ENCODE results near the gene DHRS7.

The DHRS7 gene

GRCh38 chr14:60164712-60165546 lies at the start of gene DHRS7:
DHRS7 (minus strand) TSS chr14:60165398; CDS start chr14:60165309, 89 bp downstream.
- DNase-seq, result peak; percentile 43

GRCh38 chr14:60214415-60215126 lies 49.4 kb upstream of the DHRS7 start:
- DNase-seq, result no peak

GRCh38 chr14:60214003-60214402 lies 48.8 kb upstream of the DHRS7 start:
- no peak for DNase-seq

- no peak for DNase-seq
Observed at GRCh38 chr14:60212503-60213371, 47.5 kb upstream of the DHRS7 start.

GRCh38 chr14:60211153-60211552 lies 46.0 kb upstream of the DHRS7 start:
- DNase-seq, result no peak

- no peak for DNase-seq
Observed at GRCh38 chr14:60210703-60211102, 45.5 kb upstream of the DHRS7 start.

- no peak for DNase-seq
Observed at GRCh38 chr14:60206837-60207533, 41.8 kb upstream of the DHRS7 start.

GRCh38 chr14:60206249-60206670 lies 41.1 kb upstream of the DHRS7 start:
- DNase-seq, result no peak

GRCh38 chr14:60204843-60205774 lies 39.9 kb upstream of the DHRS7 start:
- DNase-seq, result no peak

GRCh38 chr14:60204104-60204842 lies 39.1 kb upstream of the DHRS7 start:
- DNase-seq, result no peak

- DNase-seq, result no peak
Observed at GRCh38 chr14:60199321-60199720, 34.1 kb upstream of the DHRS7 start.

GRCh38 chr14:60197629-60198303 lies 32.6 kb upstream of the DHRS7 start:
- no peak for DNase-seq

- no peak for DNase-seq
Observed at GRCh38 chr14:60196291-60196690, 31.1 kb upstream of the DHRS7 start.

- DNase-seq, result no peak
Observed at GRCh38 chr14:60195179-60195810, 30.1 kb upstream of the DHRS7 start.

GRCh38 chr14:60189923-60190840 lies 25.0 kb upstream of the DHRS7 start:
- DNase-seq, result no peak

- no peak for DNase-seq
Observed at GRCh38 chr14:60188696-60189095, 23.5 kb upstream of the DHRS7 start.

GRCh38 chr14:60188115-60188514 lies 22.9 kb upstream of the DHRS7 start:
- no peak for DNase-seq

- DNase-seq, result no peak
Observed at GRCh38 chr14:60184905-60185555, 19.8 kb upstream of the DHRS7 start.
